ENCODE measurements around the gene NRIP1. TPM values are rescaled to one million over a fixed set of nuclear protein-coding genes. Genes with fewer than 3 reads are reported as not detected.

Gene NRIP1
- total RNA-seq, 1 donor from 2014 or later = 72.1 TPM

- Mint-ChIP-seq H3K9me3 (ENCODE audit: unreplicated experiment) (no peaks in the 10 kb centered on the region), H3K36me3 (ENCODE audit: low read depth, unreplicated experiment) (peaks cover 15% of the 10 kb centered on the region), H3K4me1 (ENCODE audit: unreplicated experiment) (peaks cover 11% of the 10 kb centered on the region), H3K4me3 (ENCODE audit: unreplicated experiment) (no peak overlapping the region), H3K27me3 (ENCODE audit: unreplicated experiment) (peaks cover 1% of the 10 kb centered on the region), H3K27ac (ENCODE audit: unreplicated experiment) (no peak overlapping the region)
- no peak for DNase-seq (ENCODE audit: low spot score)
- no peak for TF ChIP-seq CTCF (IDR thresholded peaks at IDR 0.05; ENCODE audit: unreplicated experiment)
These were observed 71.7 kb downstream of the NRIP1 start for GRCh38 chr21:14993115-14993514.

GRCh38 chr21:14991957-14992356 is 72.8 kb downstream of the NRIP1 start:
- H3K27ac Mint-ChIP-seq (ENCODE audit: unreplicated experiment) = no peak overlapping the region
- DNase-seq (ENCODE audit: low spot score) = no peak
- no peak overlapping the region for H3K4me3 Mint-ChIP-seq (ENCODE audit: unreplicated experiment)
- H3K36me3 Mint-ChIP-seq (ENCODE audit: low read depth, unreplicated experiment) = peaks cover 19% of the 10 kb centered on the region
- H3K27me3 Mint-ChIP-seq (ENCODE audit: unreplicated experiment) = peaks cover 1% of the 10 kb centered on the region
- H3K4me1 Mint-ChIP-seq (ENCODE audit: unreplicated experiment) = peaks cover 11% of the 10 kb centered on the region
- no peak for TF ChIP-seq CTCF (IDR thresholded peaks at IDR 0.05; ENCODE audit: unreplicated experiment)
- H3K9me3 Mint-ChIP-seq (ENCODE audit: unreplicated experiment) = no peaks in the 10 kb centered on the region

GRCh38 chr21:14989359-14989758 is 75.4 kb downstream of the NRIP1 start:
- Mint-ChIP-seq H3K9me3 (ENCODE audit: unreplicated experiment) (no peaks in the 10 kb centered on the region), H3K36me3 (ENCODE audit: low read depth, unreplicated experiment) (peaks cover 19% of the 10 kb centered on the region), H3K27ac (ENCODE audit: unreplicated experiment) (no peak overlapping the region), H3K27me3 (ENCODE audit: unreplicated experiment) (peaks cover 1% of the 10 kb centered on the region), H3K4me1 (ENCODE audit: unreplicated experiment) (peaks cover 11% of the 10 kb centered on the region), H3K4me3 (ENCODE audit: unreplicated experiment) (no peak overlapping the region)
- TF ChIP-seq CTCF (IDR thresholded peaks at IDR 0.05; ENCODE audit: unreplicated experiment) = no peak
- DNase-seq (ENCODE audit: low spot score) = no peak

GRCh38 chr21:14988760-14989159 is 76.0 kb downstream of the NRIP1 start:
- Mint-ChIP-seq H3K27ac (ENCODE audit: unreplicated experiment) (no peak overlapping the region), H3K27me3 (ENCODE audit: unreplicated experiment) (peaks cover 1% of the 10 kb centered on the region), H3K4me1 (ENCODE audit: unreplicated experiment) (peaks cover 11% of the 10 kb centered on the region), H3K4me3 (ENCODE audit: unreplicated experiment) (no peak overlapping the region), H3K36me3 (ENCODE audit: low read depth, unreplicated experiment) (peaks cover 22% of the 10 kb centered on the region), H3K9me3 (ENCODE audit: unreplicated experiment) (no peaks in the 10 kb centered on the region)
- no peak for DNase-seq (ENCODE audit: low spot score)
- no peak for TF ChIP-seq CTCF (IDR thresholded peaks at IDR 0.05; ENCODE audit: unreplicated experiment)

- Mint-ChIP-seq H3K27ac (ENCODE audit: unreplicated experiment) (no peak overlapping the region), H3K9me3 (ENCODE audit: unreplicated experiment) (no peaks in the 10 kb centered on the region), H3K4me1 (ENCODE audit: unreplicated experiment) (peaks cover 11% of the 10 kb centered on the region), H3K27me3 (ENCODE audit: unreplicated experiment) (peaks cover 1% of the 10 kb centered on the region), H3K36me3 (ENCODE audit: low read depth, unreplicated experiment) (peaks cover 28% of the 10 kb centered on the region), H3K4me3 (ENCODE audit: unreplicated experiment) (no peak overlapping the region)
- no peak for DNase-seq (ENCODE audit: low spot score)
- TF ChIP-seq CTCF (IDR thresholded peaks at IDR 0.05; ENCODE audit: unreplicated experiment) = no peak
These were observed 77.2 kb downstream of the NRIP1 start for GRCh38 chr21:14987370-14988170.
